ENCODE results near the gene TKFC.
A peak's percentile ranks its signal among the peaks of the same experiment; 100 is the strongest.

The TKFC gene

DNA sequence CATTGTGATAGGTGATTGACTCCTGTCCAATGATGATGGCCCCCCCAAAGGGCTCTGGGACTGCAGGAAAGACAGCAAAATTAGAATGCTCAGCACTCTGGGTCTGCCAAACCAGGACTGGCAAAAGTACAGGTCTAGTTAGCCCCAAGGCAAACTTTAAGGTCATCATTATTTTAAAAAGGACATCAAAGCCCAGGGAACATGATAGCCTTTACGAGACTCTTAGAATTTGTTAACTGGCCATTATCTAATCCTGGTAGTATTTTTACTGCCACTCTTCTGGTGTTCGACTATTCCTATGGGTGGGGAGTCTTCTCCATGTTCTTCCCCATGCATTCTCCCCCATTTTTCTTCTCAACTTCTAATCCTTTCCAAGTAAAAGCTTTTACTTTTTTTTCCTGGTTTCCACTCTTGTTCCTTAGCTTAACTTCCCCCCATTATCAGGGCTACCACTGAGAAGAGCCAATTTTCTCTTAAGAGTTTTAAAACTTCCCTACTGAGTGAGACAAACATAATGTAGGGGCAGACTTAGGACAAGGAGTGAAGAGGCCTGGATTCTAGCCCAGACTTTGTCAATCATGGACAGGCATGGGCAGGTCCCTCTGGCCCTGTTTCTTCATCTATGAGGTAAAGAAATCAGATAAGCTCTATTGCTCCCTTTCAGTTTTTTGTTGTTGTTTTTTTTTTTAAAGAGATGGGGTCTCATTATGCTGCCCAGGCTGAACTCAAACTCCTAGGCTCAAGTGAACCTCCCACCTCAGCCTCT lies 7.2 kb upstream of the TKFC start:
- TF ChIP-seq ZFX (IDR thresholded peaks at IDR 0.05) = no peak
- TF ChIP-seq, protein P1, sequence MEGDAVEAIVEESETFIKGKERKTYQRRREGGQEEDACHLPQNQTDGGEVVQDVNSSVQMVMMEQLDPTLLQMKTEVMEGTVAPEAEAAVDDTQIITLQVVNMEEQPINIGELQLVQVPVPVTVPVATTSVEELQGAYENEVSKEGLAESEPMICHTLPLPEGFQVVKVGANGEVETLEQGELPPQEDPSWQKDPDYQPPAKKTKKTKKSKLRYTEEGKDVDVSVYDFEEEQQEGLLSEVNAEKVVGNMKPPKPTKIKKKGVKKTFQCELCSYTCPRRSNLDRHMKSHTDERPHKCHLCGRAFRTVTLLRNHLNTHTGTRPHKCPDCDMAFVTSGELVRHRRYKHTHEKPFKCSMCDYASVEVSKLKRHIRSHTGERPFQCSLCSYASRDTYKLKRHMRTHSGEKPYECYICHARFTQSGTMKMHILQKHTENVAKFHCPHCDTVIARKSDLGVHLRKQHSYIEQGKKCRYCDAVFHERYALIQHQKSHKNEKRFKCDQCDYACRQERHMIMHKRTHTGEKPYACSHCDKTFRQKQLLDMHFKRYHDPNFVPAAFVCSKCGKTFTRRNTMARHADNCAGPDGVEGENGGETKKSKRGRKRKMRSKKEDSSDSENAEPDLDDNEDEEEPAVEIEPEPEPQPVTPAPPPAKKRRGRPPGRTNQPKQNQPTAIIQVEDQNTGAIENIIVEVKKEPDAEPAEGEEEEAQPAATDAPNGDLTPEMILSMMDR (conservative IDR thresholded peaks at IDR 0.05) = no peak
- H3K27ac ChIP-seq = peak overlapping the region; percentile 48; the same call in 1 of the 2 replicates

DNA sequence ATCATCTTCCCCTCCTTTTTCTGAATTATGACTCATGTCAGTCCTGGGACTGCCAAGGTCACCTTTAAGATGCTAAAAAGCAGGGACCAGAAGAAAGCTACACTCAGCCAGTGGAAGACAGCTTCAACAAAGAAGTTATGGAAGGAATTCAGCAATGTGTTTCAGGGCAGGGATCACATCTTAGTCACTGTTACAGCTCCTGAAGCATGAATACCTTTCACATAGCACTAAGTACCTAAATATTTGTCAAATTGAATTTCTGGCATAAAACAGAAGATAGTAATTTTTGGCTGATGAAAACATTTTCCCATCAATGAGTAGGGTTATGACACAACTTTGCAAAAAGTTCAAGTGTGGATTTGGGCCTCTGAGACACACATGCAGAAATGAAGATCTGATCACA lies 5.4 kb upstream of the TKFC start:
- TF ChIP-seq, protein P1 (conservative IDR thresholded peaks at IDR 0.05) = no peak
- no peak for TF ChIP-seq ZFX (IDR thresholded peaks at IDR 0.05)
- H3K27ac ChIP-seq = no peak overlapping the region

DNA sequence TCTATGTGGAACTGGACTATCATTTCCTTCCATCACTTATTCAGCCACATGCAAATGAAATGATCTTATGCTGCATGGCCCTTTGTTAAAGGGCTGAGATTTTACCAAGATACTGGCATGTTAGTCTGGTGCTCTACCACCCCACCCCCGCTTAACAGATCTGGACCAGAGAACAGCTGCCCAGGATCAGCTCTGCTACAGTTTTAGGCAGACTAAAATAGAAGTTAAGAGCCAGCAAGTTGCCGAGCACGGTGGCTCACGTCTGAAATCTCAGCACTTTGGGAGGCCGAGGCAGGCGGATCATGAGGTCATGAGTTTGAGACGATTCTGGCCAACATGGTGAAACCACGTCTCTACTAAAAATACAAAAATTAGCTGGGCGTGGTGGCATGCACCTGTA lies 4.7 kb upstream of the TKFC start:
- TF ChIP-seq, protein P1 (conservative IDR thresholded peaks at IDR 0.05) = no peak
- no peak for TF ChIP-seq ZFX (IDR thresholded peaks at IDR 0.05)
- no peak overlapping the region for H3K27ac ChIP-seq

DNA sequence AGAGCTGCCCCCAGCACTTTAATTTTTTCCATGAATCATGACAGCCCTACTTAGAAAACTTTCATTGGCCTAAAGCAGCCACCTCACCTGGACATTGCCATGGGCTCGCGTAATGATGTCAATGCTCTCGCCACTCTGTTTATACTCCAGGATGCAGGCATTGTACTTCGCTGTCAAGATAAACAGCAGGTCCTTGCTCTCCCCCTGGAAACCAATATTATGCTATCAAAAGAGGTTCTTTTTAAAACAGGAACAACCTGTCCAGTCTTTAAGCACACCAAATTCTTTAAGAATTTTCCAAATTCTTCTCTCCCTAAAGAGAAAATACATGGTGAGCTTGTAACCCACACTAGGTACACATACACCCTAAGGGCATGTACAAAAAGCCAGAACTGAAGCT lies 3.2 kb upstream of the TKFC start:
- no peak overlapping the region for H3K27ac ChIP-seq
- TF ChIP-seq, protein P1 (conservative IDR thresholded peaks at IDR 0.05) = no peak
- TF ChIP-seq ZFX (IDR thresholded peaks at IDR 0.05) = no peak

DNA sequence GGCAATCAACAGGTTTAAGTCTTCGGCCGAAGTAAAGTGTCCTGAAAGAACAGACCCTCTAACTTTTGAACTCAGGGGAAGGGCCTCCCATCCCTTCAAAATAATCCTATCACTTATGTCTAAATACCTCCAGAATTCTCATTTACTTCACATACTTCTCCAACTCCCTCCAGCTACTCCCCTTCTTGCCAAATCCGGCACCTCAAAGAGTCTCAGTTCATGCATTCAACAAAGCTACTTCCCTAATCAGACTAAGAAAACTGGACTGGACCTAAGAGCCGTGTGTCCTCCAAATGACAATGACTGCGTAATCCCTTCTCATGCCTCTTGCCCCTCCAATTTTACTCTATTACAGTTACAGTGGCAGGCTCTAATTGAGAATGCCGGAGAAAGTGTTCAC lies 1.4 kb upstream of the TKFC start:
- no peak overlapping the region for H3K27ac ChIP-seq
- TF ChIP-seq ZFX (IDR thresholded peaks at IDR 0.05) = no peak
- TF ChIP-seq, protein P1 (conservative IDR thresholded peaks at IDR 0.05) = no peak

DNA sequence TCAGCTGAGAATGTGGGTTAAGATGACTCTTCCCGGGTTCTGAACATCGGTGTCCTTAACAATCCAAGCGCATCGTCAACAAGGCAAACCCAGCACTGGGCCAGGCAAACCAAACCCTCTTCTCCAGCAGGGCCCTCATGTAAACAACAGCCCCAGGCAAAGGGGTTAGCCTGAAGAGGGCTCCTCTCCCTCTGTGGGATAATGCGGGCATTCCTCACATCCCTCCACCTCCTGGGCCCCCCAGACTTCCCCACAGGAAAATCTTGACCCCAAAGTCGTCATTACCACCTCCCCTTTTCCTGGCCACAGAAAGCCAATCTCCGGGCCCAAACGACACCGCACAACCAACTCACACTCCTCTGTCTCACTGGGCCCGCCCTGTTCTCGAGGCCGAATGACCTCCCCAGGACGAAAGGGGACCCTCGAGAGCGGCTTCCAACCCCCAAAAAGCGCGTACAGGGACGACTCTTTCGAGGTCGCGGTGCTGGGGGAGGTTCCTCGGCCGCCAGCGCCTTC lies 689 bp upstream of the TKFC start:
- TF ChIP-seq ZFX (IDR thresholded peaks at IDR 0.05) = no peak
- TF ChIP-seq, protein P1 (conservative IDR thresholded peaks at IDR 0.05) = no peak
- H3K27ac ChIP-seq = peak overlapping the region; percentile 94

DNA sequence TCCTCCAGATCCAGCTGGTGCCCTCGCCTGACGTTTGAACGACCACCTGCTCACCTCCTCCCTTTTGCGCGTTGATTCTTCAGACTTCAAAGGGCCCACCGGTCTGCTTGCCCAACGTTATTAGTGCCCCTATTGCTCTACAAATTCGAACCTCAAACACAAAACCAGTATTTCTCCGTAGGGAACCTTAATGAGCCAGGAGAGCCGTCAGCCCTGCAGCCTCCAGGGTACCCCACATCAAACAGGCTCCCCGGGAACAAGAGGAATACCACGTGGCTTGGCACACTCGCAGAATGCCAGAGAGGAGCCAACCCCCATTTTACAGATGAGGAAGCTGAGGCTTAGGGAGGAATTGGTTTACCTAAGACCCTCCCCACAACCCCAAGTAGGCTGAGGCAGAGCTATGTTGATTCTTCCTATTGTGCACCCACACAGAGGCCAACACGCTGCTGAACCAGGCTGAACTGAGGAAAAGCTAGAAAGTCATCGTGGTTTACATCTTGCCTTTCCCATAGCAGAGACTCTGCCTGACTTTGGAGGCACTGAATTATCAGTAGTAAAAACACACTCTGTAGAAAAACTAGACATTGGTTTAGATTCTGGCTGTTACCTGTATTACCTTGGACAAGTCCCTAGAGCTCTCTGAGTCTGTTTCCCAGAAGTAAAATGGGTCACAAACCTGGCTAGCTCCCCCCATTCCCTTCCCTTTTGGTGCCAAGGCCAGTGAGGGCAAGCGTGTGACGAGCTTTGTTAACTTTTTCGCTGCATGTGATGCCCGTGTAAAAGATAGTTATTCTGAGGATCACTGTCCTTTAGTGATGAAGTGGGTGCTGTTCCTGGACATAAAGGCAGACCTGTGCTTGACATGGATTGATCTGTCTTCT lies 764 bp downstream of the TKFC start:
- peak overlapping the region; percentile 94 for H3K27ac ChIP-seq
- TF ChIP-seq, protein P1 (conservative IDR thresholded peaks at IDR 0.05) = no peak
- no peak for TF ChIP-seq ZFX (IDR thresholded peaks at IDR 0.05)
